Measurements from ENCODE around the gene CD36. TPM values are rescaled to one million over a fixed set of nuclear protein-coding genes. Genes with fewer than 3 reads are reported as not detected.

The CD36 gene
- total RNA-seq, 2 experiments from 2014 or later: not detected

DNA sequence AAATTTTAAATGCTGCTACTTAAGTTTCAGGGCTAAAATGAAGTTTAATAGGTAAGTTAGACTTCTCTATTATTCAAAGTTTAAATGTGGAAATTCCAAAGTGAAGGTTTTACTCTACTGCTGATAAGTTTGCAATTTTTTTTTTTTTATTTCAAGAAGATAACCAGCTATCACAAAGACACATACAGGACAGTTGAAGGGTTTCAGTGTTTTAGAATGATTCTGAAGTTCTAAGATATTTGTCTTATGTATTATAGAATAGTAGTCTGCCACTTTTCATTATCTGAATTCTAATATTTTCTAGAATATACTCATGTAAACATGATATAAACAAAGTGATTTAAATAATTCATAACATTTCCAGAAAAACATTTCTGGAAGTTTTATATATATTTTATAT is 7.0 kb upstream of the CD36 start:
- no peak for DNase-seq
- Mint-ChIP-seq H3K36me3 (no peaks in the 10 kb centered on the region), H3K4me1 (ENCODE audit: low read depth) (no peaks in the 10 kb centered on the region), H3K27ac (no peak overlapping the region), H3K9me3 (no peaks in the 10 kb centered on the region), H3K4me3 (no peak overlapping the region), H3K27me3 (no peaks in the 10 kb centered on the region)
- ChIA-PET CTCF (no interaction called here), POLR2A (no interaction called here)
- intact Hi-C loops (cut with micrococcal nuclease): no loop called here

DNA sequence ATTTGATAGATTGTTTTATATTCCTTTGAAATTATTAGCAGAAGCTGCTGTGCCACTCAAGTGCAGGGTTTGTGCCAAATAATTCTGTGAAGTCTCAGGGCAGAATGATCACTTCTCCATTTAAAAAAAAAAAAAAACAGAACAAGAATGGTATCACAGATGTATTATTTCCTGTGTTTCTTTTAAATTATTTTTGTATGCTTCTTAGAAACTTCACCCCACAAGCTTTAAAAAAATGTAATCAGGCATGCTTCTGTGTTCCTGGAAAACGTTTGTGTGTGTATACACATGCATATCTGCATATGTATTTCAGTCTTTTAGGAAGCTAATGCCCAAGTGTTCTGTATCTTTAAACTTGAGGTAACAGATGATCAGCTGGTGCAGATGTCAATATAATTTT is 6.3 kb upstream of the CD36 start:
- CTCF ChIA-PET: interaction anchor here (0.6 kb wide), 1 partner anchor 1200 kb away, joined by 3 read pairs; no protein-coding TSS in a partner anchor
- no peak overlapping the region for H3K27ac Mint-ChIP-seq
- no peak overlapping the region for H3K4me3 Mint-ChIP-seq
- H3K9me3 Mint-ChIP-seq: no peaks in the 10 kb centered on the region
- no peaks in the 10 kb centered on the region for H3K36me3 Mint-ChIP-seq
- POLR2A ChIA-PET: no interaction called here
- no peak for DNase-seq
- intact Hi-C loops (cut with micrococcal nuclease): no loop called here
- no peaks in the 10 kb centered on the region for H3K27me3 Mint-ChIP-seq
- H3K4me1 Mint-ChIP-seq (ENCODE audit: low read depth): no peaks in the 10 kb centered on the region

DNA sequence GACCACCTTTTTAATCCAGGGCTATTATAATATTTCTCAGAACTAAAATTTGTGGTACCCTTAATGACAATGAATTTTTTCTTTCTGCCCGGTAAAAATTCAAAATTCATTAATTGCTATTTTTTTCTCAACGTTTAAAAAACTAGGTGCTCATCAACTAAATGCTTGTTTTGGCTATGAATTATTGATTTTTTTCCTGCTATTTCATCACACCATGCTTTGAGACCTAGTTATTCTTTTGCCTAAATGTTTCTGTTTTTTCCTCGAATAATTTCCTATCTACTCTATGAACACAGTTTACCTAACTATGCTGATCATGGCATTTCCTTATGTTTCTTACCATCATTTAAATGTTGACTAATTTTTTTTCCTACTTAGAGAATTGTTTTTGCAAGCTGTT is 5.6 kb upstream of the CD36 start:
- H3K27ac Mint-ChIP-seq: no peak overlapping the region
- DNase-seq: no peak
- H3K4me1 Mint-ChIP-seq (ENCODE audit: low read depth): no peaks in the 10 kb centered on the region
- H3K4me3 Mint-ChIP-seq: no peak overlapping the region
- intact Hi-C loops (cut with micrococcal nuclease): no loop called here
- ChIA-PET CTCF (no interaction called here), POLR2A (no interaction called here)
- H3K27me3 Mint-ChIP-seq: no peaks in the 10 kb centered on the region
- no peaks in the 10 kb centered on the region for H3K9me3 Mint-ChIP-seq
- no peaks in the 10 kb centered on the region for H3K36me3 Mint-ChIP-seq

DNA sequence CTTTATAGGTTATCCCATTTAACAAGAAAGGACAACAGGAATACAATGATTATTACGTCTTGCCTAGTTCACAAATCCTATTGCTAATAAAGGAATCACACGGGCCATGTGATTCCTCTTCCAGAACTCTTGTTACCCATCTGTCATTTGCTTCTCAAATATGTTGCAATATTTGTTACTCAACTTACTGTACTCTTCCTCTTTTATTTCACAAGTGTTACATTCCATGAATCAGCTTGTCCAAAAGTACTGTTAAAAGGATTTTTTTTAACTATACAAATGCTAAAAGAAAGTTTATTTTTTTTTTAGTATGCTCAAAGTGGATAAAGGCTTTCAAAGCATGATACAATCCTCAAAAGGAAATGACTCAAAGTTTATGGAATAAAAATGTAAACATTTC is 3.9 kb upstream of the CD36 start:
- Mint-ChIP-seq H3K4me3 (no peak overlapping the region), H3K4me1 (ENCODE audit: low read depth) (no peaks in the 10 kb centered on the region), H3K36me3 (no peaks in the 10 kb centered on the region), H3K9me3 (no peaks in the 10 kb centered on the region), H3K27me3 (no peaks in the 10 kb centered on the region), H3K27ac (no peak overlapping the region)
- CTCF ChIA-PET: no interaction called here
- intact Hi-C loops (cut with micrococcal nuclease): no loop called here
- POLR2A ChIA-PET: no interaction called here
- DNase-seq: no peak

DNA sequence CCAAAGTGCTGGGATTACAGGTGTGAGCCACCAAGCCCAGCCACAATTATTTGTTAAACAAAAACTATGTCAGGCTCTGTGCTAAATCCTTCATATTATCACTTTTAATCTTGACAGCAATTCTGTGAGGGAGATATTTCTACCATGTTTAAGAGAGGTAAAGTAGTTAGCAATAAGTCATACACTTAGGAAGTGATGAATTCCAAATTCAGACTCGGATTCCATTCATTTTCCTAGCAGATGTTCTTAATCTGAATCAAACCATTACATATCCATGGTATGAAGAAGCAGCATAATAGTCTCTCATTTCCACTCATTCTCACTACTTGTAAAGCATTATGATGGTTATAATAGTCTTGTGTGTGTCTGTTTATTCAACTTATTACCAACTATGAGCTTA is 2.9 kb upstream of the CD36 start:
- ChIA-PET CTCF (no interaction called here), POLR2A (no interaction called here)
- Mint-ChIP-seq H3K27me3 (no peaks in the 10 kb centered on the region), H3K4me1 (ENCODE audit: low read depth) (no peaks in the 10 kb centered on the region), H3K4me3 (no peak overlapping the region), H3K36me3 (no peaks in the 10 kb centered on the region), H3K9me3 (no peaks in the 10 kb centered on the region), H3K27ac (no peak overlapping the region)
- intact Hi-C loops (cut with micrococcal nuclease): no loop called here
- no peak for DNase-seq

DNA sequence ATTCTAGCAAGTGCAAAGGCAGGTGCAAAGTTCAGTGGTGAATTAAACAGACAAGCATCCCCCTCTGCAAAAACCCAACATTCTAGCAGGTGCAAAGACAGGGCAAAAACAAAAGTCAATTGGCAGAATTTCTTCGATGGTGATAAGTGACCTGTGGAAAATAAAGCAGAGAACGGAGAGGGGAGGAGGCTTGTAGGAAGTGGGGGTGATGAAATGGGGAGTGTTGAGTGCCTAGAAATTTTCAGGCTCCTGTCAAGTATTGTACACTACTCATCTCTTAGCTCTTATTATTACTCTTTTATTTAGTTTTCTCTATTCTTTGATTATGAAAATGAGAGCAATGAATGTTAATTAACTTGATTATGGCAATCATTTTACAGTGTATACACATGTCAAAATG is 2.4 kb upstream of the CD36 start:
- ChIA-PET CTCF (no interaction called here), POLR2A (no interaction called here)
- Mint-ChIP-seq H3K27ac (no peak overlapping the region), H3K9me3 (no peaks in the 10 kb centered on the region), H3K27me3 (no peaks in the 10 kb centered on the region), H3K4me3 (no peak overlapping the region), H3K4me1 (ENCODE audit: low read depth) (no peaks in the 10 kb centered on the region), H3K36me3 (no peaks in the 10 kb centered on the region)
- intact Hi-C loops (cut with micrococcal nuclease): no loop called here
- DNase-seq: no peak

DNA sequence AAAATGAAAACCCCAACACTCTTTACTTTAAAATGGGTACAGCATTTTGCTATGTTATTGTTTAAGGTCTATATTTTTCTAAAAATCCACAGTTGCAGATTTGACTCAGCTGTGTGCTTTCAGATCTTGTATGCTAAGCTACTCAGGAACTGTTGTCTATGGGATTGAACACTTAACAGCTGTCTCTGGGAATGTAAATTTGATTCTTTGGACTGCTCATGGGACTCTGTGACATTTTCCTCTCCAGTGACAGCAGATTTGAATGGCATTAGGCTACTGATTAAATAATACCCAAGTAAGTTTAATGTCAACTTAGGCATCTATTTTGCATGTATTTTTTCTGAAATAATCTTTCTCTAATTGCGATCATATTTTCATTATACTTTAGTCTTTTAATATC is 1.7 kb upstream of the CD36 start:
- CTCF ChIA-PET: interaction anchor here (1.0 kb wide), 1 partner anchor 22 kb away, joined by 3 read pairs; no protein-coding TSS in a partner anchor
- no peak for DNase-seq
- Mint-ChIP-seq H3K4me1 (ENCODE audit: low read depth) (no peaks in the 10 kb centered on the region), H3K27ac (no peak overlapping the region), H3K9me3 (no peaks in the 10 kb centered on the region), H3K4me3 (no peak overlapping the region), H3K27me3 (no peaks in the 10 kb centered on the region), H3K36me3 (no peaks in the 10 kb centered on the region)
- POLR2A ChIA-PET: no interaction called here
- intact Hi-C loops (cut with micrococcal nuclease): no loop called here

DNA sequence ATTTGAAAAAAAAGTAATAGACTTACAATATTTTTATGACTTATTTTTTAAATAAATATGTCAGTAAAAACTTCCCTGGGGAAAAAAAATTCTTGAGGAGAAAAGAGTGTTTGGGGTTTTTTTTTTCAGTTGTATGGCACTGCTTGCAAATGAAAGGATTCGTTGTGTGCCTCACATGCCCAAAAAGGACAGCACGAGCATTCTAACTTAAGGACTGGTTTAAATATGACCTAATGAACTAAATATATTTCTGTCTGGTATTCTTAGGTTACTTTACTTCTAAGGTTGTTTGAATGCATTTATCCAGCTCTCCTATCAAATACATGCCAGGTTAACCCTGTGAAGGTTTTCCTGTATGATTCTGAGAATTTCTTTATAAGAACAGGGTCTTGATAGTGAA is 988 bp upstream of the CD36 start:
- CTCF ChIA-PET: interaction anchor here (1.0 kb wide), 1 partner anchor 21 kb away, joined by 3 read pairs; no protein-coding TSS in a partner anchor
- no peaks in the 10 kb centered on the region for H3K36me3 Mint-ChIP-seq
- intact Hi-C loops (cut with micrococcal nuclease): no loop called here
- H3K27me3 Mint-ChIP-seq: no peaks in the 10 kb centered on the region
- H3K27ac Mint-ChIP-seq: no peak overlapping the region
- POLR2A ChIA-PET: no interaction called here
- no peak for DNase-seq
- no peaks in the 10 kb centered on the region for H3K4me1 Mint-ChIP-seq (ENCODE audit: low read depth)
- H3K4me3 Mint-ChIP-seq: no peak overlapping the region
- no peaks in the 10 kb centered on the region for H3K9me3 Mint-ChIP-seq

DNA sequence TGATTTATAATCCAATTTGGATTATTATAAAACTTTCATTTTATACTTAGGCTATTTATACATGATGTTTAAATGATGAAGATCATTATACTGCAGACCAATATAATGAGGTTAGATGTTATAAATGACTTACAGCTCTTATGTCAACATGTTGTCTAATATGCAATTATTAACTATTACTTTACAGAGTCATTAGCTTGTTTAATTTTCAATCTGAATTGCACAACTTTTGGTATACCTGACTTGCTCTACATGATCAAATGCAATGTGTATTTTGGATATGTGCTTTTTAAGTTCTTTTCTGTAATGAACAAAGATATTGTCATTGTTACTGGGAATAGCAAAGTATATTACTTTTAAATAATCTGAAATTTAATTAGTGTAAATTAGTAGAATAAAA is 569 bp downstream of the CD36 start:
- CTCF ChIA-PET: no interaction called here
- intact Hi-C loops (cut with micrococcal nuclease): no loop called here
- H3K4me1 Mint-ChIP-seq (ENCODE audit: low read depth): no peaks in the 10 kb centered on the region

DNA sequence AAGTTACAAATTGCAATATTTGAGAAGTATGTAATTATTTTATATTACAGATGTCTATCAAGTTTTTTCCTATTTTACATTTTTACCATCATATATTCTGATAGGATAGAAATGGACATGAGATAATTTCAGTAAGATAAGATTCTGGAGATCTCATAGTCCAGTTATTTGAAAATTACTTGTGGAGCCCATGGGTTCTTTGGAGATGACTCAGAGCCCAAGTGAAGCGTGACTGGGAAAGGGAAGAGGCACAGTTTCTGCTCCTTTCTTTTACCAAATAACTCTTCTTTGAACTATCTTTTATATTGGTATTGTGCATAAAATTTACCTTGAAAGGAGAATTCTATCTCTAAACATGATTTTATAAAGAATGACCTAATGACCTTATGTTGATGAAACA is 2.4 kb downstream of the CD36 start:
- POLR2A ChIA-PET: no interaction called here
- CTCF ChIA-PET: no interaction called here
- H3K9me3 Mint-ChIP-seq: no peaks in the 10 kb centered on the region
- DNase-seq: no peak
- no peak overlapping the region for H3K4me3 Mint-ChIP-seq
- H3K27me3 Mint-ChIP-seq: no peaks in the 10 kb centered on the region
- H3K36me3 Mint-ChIP-seq: no peaks in the 10 kb centered on the region
- no peaks in the 10 kb centered on the region for H3K4me1 Mint-ChIP-seq (ENCODE audit: low read depth)
- intact Hi-C loops (cut with micrococcal nuclease): no loop called here
- no peak overlapping the region for H3K27ac Mint-ChIP-seq

More for the DNA sequence above, 569 bp downstream of the CD36 start:
- Mint-ChIP-seq H3K4me3 (no peak overlapping the region), H3K9me3 (no peaks in the 10 kb centered on the region), H3K27ac (no peak overlapping the region), H3K36me3 (no peaks in the 10 kb centered on the region), H3K27me3 (no peaks in the 10 kb centered on the region)
- DNase-seq: no peak
- POLR2A ChIA-PET: no interaction called here

DNA sequence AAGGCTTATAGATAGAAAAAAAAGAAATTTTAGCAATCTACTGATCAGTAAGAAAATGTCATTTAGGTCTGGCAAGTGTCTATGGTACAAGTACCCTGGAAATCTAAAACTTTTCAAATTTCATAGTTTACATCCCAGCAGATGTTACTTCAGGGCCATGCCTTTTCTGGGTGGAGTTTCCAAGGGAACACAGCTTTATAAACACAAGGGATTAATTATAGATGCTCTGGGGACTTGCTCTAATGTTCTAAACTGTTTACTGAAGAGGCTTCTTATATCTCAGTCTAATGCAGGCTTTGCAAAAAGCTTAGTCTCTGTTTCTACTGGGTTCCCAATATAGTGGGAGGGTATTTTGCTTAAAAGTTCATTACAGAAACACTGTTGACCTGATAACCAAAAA is 3.1 kb downstream of the CD36 start:
- Mint-ChIP-seq H3K9me3 (no peaks in the 10 kb centered on the region), H3K27ac (no peak overlapping the region), H3K36me3 (no peaks in the 10 kb centered on the region), H3K27me3 (no peaks in the 10 kb centered on the region), H3K4me3 (no peak overlapping the region), H3K4me1 (ENCODE audit: low read depth) (no peaks in the 10 kb centered on the region)
- no peak for DNase-seq
- ChIA-PET POLR2A (no interaction called here), CTCF (no interaction called here)
- intact Hi-C loops (cut with micrococcal nuclease): no loop called here

DNA sequence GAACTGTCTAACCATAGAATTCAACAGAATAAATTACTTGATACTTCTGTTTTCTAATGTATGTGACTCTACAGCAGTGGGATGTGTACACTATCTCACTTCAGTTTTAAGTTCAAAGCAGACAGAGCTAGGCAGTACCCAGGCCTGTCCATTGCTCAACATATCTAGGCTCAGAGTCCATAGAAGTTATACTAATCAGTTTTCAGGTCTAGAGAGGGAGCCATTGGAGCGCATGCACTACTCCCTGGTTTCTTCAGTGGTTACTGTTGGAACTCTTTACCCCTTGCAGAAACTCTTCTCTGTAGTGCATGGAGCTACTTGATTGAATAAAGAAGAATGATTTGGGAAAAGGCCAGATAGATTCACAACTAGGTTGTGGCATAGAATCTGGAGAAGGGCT is 4.4 kb downstream of the CD36 start:
- H3K4me1 Mint-ChIP-seq (ENCODE audit: low read depth): no peaks in the 10 kb centered on the region
- H3K27me3 Mint-ChIP-seq: no peaks in the 10 kb centered on the region
- ChIA-PET POLR2A (no interaction called here), CTCF (no interaction called here)
- no peaks in the 10 kb centered on the region for H3K9me3 Mint-ChIP-seq
- no peak for DNase-seq
- intact Hi-C loops (cut with micrococcal nuclease): no loop called here
- H3K36me3 Mint-ChIP-seq: no peaks in the 10 kb centered on the region
- no peak overlapping the region for H3K27ac Mint-ChIP-seq
- H3K4me3 Mint-ChIP-seq: no peak overlapping the region

DNA sequence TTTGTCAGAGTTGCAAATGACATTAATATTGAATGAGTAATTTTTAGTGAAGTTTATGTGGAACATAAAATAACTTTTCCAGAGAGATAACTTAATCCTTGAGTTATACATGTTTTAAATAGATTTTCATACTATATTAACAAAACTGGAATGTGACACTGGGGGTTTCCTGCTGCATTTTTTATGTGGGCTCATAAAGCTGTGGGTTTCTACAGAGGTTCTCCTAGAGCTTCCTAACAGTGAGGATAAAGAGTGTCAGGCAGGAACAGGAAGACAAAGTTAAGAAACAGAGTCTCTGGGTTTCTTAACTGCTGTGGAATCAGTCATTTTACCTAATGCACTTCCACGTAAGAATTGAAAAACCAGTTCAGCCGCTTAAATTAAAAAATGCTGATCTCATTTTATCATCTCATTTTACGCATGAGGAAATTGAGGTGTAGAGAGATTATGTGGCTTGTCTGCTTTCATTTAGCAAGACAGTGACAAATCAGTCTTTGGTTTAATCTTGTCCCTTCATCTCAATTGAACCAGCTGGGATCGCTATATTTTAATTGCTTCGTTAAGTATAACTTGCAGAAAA is 5.0 kb downstream of the CD36 start:
- H3K27me3 Mint-ChIP-seq: no peaks in the 10 kb centered on the region
- ChIA-PET POLR2A (no interaction called here), CTCF (no interaction called here)
- no peaks in the 10 kb centered on the region for H3K9me3 Mint-ChIP-seq
- no peaks in the 10 kb centered on the region for H3K4me1 Mint-ChIP-seq (ENCODE audit: low read depth)
- H3K4me3 Mint-ChIP-seq: no peak overlapping the region
- no peak overlapping the region for H3K27ac Mint-ChIP-seq
- intact Hi-C loops (cut with micrococcal nuclease): no loop called here
- no peak for DNase-seq
- H3K36me3 Mint-ChIP-seq: no peaks in the 10 kb centered on the region

DNA sequence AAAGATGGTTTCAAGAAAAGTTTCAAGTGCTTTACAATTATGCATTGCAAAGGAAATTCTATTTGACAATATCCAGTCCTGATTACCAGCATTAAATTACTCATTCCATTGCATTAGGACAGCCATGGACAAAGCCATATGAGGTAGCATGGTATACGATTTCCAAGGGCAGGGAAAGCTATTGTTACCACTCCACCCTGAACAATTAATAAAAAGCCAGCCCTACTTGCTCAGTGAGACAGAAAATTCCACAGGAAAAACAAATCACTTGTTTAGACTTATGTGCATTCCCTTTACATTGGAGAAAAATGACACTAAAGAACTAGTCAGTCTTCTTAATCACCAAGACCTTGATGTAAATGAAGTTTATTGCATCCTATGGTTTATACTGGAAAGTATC is 5.6 kb downstream of the CD36 start:
- Mint-ChIP-seq H3K27ac (no peak overlapping the region), H3K9me3 (no peaks in the 10 kb centered on the region), H3K4me3 (no peak overlapping the region), H3K36me3 (no peaks in the 10 kb centered on the region), H3K27me3 (no peaks in the 10 kb centered on the region), H3K4me1 (ENCODE audit: low read depth) (no peaks in the 10 kb centered on the region)
- intact Hi-C loops (cut with micrococcal nuclease): no loop called here
- no peak for DNase-seq
- POLR2A ChIA-PET: no interaction called here
- CTCF ChIA-PET: no interaction called here

Measured in activated CD4-positive, alpha-beta memory T cell treated with anti-CD3 and anti-CD28 coated beads for 36 hours (primary cell).